ENCODE results near the gene TP73.
"Not testable (repeated sequence)": the region's sequence is repeated elsewhere in the genome, so short reads cannot be mapped to it uniquely, and the experiment has no call there.

Gene TP73

GRCh38 chr1:3616861-3617260 is 35.5 kb upstream of the TP73 start:
- DNase-seq = no peak
- intact Hi-C loops (cut with DNase I) = loop anchor here (5.0 kb wide), 2 partner anchors 50 to 165 kb away; partner anchors contain the start of gene ARHGEF16

GRCh38 chr1:3617806-3618345 is 34.4 kb upstream of the TP73 start:
- DNase-seq = no peak
- intact Hi-C loops (cut with DNase I) = loop anchor here (2.0 to 5.0 kb wide), 3 partner anchors 51 to 166 kb away; partner anchors contain the start of gene ARHGEF16

GRCh38 chr1:3618531-3618880 is 33.8 kb upstream of the TP73 start:
- intact Hi-C loops (cut with DNase I) = loop anchor here (2.0 to 5.0 kb wide), 3 partner anchors 51 to 166 kb away; partner anchors contain the start of gene ARHGEF16
- no peak for DNase-seq

GRCh38 chr1:3618881-3619671 is 33.2 kb upstream of the TP73 start:
- intact Hi-C loops (cut with DNase I) = loop anchor here (2.0 to 5.0 kb wide), 3 partner anchors 52 to 167 kb away; partner anchors contain the start of gene ARHGEF16
- peak; percentile 41 to 93 (median 78) for DNase-seq

GRCh38 chr1:3620708-3621107 is 31.6 kb upstream of the TP73 start:
- intact Hi-C loops (cut with DNase I) = no loop called here
- no peak for DNase-seq

GRCh38 chr1:3621151-3621671 is 31.1 kb upstream of the TP73 start:
- DNase-seq = peak in 31 of 42 donors; percentile 26 to 68 (median 45)
- intact Hi-C loops (cut with DNase I) = not testable (repeated sequence)

GRCh38 chr1:3622102-3622501 is 30.2 kb upstream of the TP73 start:
- intact Hi-C loops (cut with DNase I); DNase-seq: not testable (repeated sequence)

- peak in 1 of 42 donors; percentile 8 for DNase-seq
- intact Hi-C loops (cut with DNase I) = loop anchor here (2.0 kb wide), 1 partner anchor 27 kb away; the partner anchor contains the start of gene WRAP73
Measured at GRCh38 chr1:3623441-3624199, 28.7 kb upstream of the TP73 start.

GRCh38 chr1:3624200-3625136 is 27.8 kb upstream of the TP73 start, which contains the start of gene TPRG1L:
Gene TPRG1L (plus strand): TSS chr1:3625015. CDS start chr1:3625073, 58 bp downstream.
- DNase-seq = peak; percentile 96 to 100 (median 99)
- intact Hi-C loops (cut with DNase I) = loop anchor here (2.0 kb wide), 1 partner anchor 26 kb away; the partner anchor contains the start of gene WRAP73

- intact Hi-C loops (cut with DNase I) = loop anchor here (2.0 kb wide), 1 partner anchor 25 kb away; the partner anchor contains the start of gene WRAP73
- DNase-seq = peak in 2 of 42 donors; percentile 12 to 30
Measured at GRCh38 chr1:3625151-3625907, 27.0 kb upstream of the TP73 start.

- intact Hi-C loops (cut with DNase I) = no loop called here
Measured at GRCh38 chr1:3626025-3626424, 26.3 kb upstream of the TP73 start.

GRCh38 chr1:3627515-3628253 is 24.6 kb upstream of the TP73 start:
- intact Hi-C loops (cut with DNase I) = no loop called here
- no peak for DNase-seq

More at GRCh38 chr1:3626025-3626424, 26.3 kb upstream of the TP73 start:
- no peak for DNase-seq

- intact Hi-C loops (cut with DNase I) = no loop called here
- no peak for DNase-seq
Measured at GRCh38 chr1:3628445-3628844, 23.9 kb upstream of the TP73 start.

- no peak for DNase-seq
- intact Hi-C loops (cut with DNase I) = no loop called here
Measured at GRCh38 chr1:3629561-3630160, 22.7 kb upstream of the TP73 start.

- no peak for DNase-seq
- intact Hi-C loops (cut with DNase I) = no loop called here
Measured at GRCh38 chr1:3630161-3630611, 22.1 kb upstream of the TP73 start.

GRCh38 chr1:3630914-3631313 is 21.4 kb upstream of the TP73 start:
- no peak for DNase-seq
- intact Hi-C loops (cut with DNase I) = no loop called here
